DMS 273 (cell line): ENCODE data around the gene TNFSF13.
A peak's percentile ranks its signal among the peaks of the same experiment; 100 is the strongest.

ENCODE experiments used
- DNase-seq: peaks from one replicate; lab custom pipeline; 2025; ENCODE audit not compliant: unreplicated experiment; lab: John Stamatoyannopoulos, UW

TNFSF13 gene, protein sequence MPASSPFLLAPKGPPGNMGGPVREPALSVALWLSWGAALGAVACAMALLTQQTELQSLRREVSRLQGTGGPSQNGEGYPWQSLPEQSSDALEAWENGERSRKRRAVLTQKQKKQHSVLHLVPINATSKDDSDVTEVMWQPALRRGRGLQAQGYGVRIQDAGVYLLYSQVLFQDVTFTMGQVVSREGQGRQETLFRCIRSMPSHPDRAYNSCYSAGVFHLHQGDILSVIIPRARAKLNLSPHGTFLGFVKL

DNA sequence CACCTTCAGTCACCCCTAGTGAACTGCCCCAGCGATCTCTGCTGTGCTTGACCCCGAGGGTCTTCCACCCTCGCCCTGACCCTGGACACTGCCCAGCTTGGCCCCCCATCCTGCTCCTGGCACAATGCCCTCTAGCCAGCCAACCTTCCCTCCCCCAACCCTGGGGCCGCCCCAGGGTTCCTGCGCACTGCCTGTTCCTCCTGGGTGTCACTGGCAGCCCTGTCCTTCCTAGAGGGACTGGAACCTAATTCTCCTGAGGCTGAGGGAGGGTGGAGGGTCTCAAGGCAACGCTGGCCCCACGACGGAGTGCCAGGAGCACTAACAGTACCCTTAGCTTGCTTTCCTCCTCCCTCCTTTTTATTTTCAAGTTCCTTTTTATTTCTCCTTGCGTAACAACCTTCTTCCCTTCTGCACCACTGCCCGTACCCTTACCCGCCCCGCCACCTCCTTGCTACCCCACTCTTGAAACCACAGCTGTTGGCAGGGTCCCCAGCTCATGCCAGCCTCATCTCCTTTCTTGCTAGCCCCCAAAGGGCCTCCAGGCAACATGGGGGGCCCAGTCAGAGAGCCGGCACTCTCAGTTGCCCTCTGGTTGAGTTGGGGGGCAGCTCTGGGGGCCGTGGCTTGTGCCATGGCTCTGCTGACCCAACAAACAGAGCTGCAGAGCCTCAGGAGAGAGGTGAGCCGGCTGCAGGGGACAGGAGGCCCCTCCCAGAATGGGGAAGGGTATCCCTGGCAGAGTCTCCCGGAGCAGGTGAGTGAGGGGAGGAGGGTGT lies at the start of gene TNFSF13:
Gene TNFSF13 (plus strand): TSS at position 207 of the 776 bp plus-strand sequence. CDS start 290 bp downstream, at position 497.
- no peak for DNase-seq

DNA sequence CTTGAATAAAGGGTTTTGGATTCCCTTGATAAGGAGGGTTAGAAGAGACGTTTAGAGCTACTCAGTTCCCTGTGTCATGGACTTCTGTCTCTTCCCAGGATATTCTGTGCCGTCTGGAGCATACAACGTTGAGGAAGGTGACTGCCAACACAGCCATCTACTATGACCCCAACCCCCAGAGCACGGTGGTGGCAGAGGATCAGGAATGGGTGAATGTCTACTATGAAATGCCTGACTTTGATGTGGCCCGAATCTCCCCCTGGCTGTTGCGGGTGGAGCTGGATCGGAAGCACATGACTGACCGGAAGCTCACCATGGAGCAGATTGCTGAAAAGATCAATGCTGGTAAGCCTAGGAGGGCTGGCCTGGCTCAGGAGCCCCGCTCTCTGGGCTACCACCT lies 49.7 kb upstream of the TNFSF13 start:
- DNase-seq, result no peak

DNA sequence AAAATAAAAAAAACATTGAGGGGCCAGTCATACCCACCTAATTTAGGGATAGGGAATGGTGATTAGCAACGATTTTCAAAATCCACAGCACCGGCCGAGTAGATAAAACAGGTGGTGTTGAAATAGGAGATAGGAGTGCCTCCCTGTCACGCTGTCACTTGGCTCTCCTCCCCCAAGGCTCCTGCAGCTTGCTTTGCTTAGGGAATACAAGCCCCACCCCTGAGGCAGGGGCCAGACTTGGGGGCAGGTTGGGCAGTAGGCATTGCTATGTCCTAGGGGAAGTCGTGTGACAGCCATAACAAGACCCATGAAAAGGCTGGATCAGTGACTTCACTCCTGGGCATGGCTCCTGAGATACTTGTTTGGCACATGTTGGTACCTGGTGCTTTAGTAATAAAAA lies 48.6 kb upstream of the TNFSF13 start:
- no peak for DNase-seq

DNA sequence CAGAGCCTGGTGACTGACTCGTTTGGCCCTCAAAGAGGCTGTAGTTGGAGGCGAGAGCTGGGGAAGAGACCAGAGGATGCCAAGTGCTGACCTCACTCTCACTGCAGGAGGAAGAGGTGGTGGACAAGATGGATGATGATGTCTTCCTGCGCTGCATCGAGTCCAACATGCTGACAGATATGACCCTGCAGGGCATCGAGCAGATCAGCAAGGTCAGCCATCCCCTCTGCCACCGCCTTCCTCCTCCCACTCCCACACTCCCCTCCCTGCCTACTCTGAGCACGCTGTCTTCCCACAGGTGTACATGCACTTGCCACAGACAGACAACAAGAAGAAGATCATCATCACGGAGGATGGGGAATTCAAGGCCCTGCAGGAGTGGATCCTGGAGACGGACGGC lies 47.4 kb upstream of the TNFSF13 start:
- DNase-seq, result no peak

DNA sequence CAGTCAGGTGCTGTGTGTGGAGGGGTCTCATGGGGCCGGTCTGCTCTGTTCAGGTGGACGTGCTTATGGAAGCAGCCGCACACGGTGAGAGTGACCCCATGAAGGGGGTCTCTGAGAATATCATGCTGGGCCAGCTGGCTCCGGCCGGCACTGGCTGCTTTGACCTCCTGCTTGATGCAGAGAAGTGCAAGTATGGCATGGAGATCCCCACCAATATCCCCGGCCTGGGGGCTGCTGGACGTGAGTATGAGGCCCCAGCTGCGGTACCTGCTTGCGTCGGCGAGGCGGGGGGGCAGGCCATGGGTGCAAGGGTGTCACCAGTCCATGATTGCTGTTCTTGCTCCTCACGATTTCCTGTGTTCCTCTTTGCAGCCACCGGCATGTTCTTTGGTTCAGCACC lies 46.4 kb upstream of the TNFSF13 start:
- no peak for DNase-seq

DNA sequence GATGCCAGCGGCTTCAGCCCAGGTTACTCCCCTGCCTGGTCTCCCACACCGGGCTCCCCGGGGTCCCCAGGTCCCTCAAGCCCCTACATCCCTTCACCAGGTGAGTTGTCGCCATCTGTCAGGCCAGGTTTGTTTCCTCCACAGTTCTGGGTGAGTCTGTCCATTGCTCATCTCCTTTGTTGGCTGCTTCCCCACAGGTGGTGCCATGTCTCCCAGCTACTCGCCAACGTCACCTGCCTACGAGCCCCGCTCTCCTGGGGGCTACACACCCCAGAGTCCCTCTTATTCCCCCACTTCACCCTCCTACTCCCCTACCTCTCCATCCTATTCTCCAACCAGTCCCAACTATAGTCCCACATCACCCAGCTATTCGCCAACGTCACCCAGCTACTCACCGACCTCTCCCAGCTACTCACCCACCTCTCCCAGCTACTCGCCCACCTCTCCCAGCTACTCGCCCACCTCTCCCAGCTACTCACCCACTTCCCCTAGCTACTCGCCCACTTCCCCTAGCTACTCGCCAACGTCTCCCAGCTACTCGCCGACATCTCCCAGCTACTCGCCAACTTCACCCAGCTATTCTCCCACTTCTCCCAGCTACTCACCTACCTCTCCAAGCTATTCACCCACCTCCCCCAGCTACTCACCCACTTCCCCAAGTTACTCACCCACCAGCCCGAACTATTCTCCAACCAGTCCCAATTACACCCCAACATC lies 45.6 kb upstream of the TNFSF13 start:
- DNase-seq, result no peak

DNA sequence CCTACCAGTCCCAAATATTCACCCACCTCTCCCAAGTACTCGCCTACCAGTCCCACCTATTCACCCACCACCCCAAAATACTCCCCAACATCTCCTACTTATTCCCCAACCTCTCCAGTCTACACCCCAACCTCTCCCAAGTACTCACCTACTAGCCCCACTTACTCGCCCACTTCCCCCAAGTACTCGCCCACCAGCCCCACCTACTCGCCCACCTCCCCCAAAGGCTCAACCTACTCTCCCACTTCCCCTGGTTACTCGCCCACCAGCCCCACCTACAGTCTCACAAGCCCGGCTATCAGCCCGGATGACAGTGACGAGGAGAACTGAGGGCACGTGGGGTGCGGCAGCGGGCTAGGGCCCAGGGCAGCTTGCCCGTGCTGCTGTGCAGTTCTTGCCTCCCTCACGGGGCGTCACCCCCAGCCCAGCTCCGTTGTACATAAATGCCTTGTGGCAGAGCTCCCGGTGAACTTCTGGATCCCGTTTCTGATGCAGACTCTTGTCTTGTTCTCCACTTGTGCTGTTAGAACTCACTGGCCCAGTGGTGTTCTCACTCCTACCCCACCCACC lies 44.6 kb upstream of the TNFSF13 start:
- DNase-seq, result no peak

DNA sequence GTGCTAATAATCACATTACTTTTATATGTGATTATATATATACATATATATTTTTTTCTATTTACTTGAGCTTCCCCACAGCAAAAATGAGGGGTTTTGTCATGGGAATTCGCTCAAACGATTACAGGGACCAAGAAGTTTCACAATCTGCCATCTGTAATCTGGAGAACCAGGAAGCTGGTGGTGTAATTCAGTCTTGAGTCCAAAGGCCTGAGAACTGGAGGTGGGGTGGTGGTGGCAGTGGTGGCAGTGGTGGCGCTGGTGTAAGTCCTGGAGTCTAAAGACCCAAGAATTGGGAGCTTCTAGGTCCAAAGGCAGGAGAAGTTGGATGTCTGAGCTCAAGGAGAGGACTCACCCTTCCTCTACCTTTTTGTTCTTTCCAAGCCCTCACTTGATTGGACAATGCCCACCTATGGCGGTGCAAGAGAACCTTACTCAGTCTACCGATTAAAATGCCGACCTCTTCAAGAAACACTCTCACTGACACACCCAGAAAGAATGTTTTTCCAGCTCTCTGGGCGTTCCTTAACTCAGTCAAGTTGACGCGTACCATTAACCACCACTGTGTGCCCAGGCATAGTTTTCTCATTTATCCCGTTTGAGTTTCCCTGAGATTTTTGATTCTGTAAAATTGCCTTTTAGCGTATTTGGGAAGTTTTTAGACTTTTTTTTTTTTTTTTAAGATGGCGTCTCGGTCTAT lies 42.5 kb upstream of the TNFSF13 start:
- no peak for DNase-seq

DNA sequence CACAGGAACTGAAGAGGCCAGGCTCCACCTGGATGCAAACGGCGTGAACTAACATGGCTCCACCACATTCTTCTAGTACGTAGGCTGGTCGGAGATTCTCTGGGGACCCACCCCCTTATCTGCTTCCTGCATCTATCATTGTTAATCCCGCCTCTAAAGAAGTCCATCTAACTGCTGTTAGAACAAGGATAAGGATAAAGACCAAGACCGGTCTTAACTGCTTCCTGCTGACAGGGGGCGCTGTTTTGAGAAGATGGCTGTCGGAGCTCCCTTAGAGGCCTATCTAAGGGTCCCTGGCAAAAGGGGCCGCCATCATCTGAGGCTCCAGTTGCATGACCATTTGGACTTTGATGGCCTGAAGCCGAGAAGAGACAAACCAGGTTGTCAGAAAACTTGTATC lies 35.5 kb upstream of the TNFSF13 start:
- DNase-seq, result peak; percentile 42

DNA sequence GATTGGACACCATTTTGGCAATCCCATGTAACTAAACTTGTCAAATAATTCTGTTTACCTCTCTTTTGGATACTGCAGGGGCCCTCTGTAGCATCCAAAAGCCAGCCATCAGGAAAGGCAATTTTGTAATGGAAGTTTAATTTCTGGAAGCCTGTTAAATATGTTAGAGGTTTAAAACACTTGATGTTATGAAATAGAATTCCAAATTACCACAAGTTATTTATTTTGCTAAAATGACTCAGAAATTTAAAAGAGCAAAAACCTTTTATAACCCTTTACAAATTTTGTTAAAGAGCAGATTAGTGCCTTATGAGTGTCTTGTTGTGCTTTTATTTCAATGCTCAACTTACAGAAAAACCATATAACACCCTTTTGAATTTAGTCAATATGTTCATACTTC lies 29.7 kb upstream of the TNFSF13 start:
- no peak for DNase-seq

DNA sequence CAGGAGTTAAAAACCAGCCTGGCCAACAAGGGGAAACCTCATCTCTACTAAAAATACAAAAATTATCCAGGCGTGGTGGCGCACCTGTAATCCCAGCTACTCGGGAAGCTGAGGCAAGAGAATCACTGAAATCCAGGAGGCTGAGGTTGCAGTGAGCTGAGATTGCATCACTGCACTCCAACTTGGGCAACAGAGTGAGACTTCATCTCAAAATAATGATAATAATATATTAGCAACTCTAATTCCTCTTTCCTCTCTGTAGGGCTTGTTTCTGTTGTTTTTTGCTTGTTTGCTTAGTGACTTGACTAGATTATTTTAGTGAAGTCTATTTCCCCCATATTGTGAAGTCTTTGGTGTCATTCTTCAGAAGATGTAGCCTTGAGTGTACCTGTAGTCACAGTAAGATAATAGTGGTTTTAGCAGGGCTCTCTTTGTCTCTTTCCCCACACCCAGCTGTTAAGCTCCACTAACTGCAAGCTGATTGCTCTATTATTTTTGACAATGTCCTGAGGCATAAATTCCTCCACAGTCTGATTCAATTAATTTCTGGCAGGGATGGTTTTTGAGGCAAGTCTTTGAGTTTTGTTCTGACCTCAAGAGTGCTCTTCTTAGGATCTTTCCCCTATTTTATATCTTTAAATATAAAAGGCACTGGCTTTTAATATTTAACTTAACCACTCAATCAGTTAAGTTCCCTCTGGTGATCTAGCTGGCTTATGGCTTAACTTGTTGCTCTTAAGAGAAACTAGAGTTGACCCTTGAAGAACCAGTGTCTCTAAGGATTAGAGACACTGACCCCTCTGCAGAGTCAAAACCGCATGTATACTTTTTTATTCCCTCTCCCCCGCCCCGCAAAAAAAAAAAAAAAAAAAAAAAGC lies 28.3 kb upstream of the TNFSF13 start:
- DNase-seq, result no peak

DNA sequence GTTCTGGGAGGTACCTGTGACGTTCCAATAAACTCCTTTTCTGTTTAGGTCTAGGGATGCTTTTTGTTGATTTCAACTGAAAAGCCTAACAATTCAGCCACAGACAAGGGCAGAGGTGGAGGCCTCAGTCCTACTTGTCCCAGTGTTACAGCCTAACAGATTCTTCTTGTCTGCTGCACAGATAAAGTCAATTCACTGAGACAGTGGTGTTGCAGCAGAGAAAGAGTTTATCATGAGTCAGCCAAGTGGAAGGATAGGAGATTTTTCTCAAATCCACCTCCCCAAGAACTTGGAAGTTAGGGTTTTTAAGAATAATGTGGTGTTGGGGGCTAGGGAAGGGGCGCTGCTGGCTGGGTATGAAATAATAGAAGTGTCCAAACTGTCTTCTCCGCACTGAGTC lies 20.5 kb upstream of the TNFSF13 start:
- DNase-seq, result no peak

DNA sequence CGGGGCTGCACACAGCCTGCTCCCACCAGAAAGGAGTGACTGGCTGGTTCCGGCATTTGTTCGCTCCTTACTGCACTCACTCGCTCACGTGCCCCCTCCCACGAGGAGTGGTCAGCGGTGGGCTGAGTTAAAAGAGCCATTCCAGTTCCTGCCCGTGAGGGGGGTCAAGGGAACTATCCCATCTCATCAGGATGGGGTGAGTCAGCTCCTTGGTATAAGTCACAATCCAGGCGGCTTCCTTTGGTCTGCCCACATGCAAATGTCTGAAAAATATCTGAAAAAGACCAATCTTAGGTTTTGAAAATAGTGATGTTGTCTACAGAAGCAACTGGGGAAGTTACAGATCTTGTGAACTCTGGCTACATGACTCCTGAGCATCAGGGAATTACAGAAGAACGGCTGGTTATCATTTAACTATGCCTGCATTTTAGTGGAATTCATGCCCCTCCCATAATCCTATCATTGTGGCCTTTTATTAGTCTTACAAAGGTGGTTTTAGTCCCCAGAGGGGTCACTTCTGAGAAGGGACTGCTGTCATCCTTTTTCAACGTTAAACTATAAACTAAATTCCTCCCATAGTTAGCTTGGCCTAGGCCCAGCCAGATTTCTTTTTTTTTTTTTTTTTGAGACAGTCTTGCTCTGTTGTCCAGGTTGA lies 19.5 kb upstream of the TNFSF13 start:
- DNase-seq, result no peak

DNA sequence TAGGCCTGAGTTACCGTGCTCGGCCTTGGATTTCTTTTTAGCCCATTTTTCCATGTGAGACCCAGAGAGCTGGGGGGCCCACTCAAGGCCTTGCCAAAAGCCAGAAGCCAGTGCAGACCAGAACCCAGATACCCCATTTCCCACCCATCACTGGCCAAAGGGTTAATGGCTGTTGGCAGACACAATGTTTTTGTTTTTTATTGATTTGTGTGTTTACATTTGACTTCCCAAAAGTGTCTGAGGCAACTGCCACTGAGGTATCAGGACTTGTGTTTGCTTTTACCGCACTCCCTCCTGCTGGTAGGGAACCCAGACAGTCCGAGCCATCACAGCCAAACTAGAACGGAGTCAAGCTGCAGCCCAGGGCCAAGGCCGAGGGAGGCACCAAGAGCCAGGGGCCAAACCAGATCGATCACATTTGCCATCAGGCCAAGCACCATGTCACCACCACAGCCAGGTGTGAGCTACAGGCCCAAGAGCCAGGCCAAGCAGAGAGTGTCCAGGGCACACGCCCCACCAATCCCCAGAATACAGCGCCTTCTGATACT lies 17.4 kb upstream of the TNFSF13 start:
- DNase-seq, result no peak

DNA sequence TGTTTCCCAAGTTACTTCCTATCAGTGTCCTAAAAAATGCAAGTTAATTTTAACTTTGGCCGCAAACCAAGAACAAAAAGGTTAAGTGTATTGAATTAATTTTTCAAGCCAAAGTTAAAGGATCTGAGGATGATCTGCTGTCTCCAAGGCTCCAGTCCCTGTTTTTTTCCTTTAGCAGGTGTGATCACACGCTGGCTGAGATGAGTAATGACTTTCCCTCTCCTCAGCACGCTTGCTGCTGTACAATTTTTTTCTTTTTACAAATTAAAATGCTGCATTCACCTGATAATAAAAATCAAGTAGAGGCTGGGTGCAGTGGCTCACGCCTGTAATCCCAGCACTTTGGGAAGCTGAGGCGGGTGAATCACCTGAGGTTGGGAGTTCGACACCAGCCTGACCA lies 13.6 kb upstream of the TNFSF13 start:
- no peak for DNase-seq

DNA sequence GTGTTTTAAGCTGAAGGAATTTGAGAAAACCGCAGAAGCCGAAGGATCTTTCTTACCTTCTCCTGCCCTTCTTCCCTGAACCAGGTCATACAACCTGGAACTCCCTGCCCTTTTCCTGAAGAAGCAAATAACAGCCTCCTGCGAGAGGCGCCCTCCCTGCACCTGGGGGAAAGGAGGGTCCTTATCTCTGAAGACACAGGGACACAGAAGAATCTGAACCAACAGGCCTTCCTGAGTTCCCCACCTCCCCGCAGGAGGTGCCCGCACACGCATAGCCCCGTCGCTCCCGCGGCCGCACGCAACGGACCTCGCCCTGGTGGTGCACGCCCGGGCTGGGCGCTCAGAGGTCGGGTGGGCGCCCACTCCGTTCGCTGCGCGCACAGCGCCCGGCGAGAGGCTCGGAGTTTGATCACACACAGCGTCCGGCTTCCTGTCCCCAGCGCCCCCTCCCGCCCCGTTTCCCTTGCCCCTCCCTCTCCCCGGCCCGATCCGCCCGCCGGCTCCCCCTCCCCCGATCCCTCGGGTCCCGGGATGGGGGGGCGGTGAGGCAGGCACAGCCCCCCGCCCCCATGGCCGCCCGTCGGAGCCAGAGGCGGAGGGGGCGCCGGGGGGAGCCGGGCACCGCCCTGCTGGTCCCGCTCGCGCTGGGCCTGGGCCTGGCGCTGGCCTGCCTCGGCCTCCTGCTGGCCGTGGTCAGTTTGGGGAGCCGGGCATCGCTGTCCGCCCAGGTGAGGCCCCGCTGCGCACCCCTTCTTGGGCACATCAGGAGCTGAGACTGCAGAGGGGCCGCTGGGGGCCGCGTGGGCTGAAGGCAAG lies 9.8 kb upstream of the TNFSF13 start, which contains the start of gene TNFSF12:
Gene TNFSF12 (plus strand): TSS at position 474 of the 816 bp plus-strand sequence. CDS start 96 bp downstream, at position 570.
- DNase-seq, result peak; percentile 19

DNA sequence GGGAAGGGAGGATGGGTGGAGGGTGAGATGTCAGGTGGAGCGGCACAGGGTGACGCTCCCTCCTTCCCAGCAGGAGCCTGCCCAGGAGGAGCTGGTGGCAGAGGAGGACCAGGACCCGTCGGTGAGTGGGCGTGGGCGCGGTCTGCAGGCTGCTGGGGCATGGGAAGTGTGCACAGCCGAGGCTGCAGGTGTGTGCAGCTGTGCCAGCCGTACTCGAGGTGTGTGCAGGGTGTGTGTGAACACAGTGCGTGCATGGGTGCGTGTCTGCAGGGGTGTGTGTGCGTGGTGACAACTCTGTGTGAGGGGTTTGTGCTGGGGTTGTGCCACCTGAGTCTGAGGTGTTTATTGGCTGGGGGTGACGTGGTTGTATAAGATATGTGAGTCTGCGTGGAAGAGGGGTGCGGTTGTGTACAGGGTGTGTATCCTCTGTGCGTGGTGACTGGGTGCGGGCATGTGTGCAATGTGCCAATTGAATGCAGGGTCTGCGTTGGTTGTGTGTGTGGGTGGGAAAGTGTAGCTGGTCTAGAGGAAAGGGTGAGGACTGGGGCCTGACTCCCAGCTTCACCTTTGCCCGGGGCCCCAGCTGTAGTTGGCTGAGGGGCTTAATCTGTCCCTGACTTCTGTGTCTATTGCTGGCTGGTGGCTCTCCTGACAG lies 9.0 kb upstream of the TNFSF13 start:
- no peak for DNase-seq

DNA sequence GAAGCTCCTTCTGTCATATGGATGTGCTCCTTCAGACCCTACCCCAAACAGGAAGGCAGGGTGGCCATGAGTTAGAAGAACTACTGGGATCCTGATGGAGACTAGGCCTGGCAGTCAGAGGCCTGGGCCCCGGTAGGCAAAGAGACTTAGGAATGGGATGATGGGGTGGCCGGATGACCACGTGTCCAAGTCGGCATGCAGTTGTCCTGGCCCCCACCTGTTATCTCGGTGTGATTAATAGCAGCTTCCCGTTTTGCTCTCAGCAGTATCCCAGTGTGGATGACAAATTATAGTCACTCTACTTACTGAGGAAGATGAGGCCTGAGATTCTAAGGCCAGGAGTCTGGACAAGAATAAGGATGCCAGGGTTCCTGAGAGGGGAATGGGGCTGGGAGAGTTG lies 8.2 kb upstream of the TNFSF13 start:
- DNase-seq, result no peak
